ENCODE results near the gene CNN3.

DNA sequence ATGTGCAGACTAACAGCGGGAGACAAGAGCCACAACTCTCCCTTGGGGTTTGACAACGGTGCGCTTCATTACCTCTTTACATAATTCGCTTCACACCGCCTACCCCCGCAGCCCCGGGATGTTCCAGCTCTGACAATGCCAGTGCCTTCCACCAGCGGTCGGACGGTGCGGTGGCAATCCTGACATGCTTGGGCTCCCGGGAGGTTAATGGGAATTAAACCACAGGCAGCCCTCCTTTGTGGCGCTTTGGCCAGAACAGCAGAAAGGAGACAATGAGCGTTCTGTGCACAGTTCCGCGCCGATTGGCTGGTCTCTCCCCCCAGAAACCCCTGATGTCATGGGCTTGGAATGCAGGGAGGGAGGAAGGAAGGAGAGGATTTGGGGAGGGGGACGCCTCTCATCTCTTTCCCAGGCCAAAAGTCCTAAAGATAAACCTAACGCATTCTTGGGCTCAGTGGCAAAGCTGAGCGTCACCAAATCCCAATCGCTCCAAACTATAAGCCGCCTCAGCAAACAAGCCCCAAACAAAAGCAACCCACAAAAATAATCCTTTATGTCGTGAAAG is 1.3 kb downstream of the CNN3 start:
- TF ChIP-seq POLR2A (IDR thresholded peaks at IDR 0.05) (peak; percentile 58), POLR2AphosphoS5 (IDR thresholded peaks at IDR 0.05) (peak; percentile 55 to 84 (median 84))
- TF ChIP-seq, protein P1, sequence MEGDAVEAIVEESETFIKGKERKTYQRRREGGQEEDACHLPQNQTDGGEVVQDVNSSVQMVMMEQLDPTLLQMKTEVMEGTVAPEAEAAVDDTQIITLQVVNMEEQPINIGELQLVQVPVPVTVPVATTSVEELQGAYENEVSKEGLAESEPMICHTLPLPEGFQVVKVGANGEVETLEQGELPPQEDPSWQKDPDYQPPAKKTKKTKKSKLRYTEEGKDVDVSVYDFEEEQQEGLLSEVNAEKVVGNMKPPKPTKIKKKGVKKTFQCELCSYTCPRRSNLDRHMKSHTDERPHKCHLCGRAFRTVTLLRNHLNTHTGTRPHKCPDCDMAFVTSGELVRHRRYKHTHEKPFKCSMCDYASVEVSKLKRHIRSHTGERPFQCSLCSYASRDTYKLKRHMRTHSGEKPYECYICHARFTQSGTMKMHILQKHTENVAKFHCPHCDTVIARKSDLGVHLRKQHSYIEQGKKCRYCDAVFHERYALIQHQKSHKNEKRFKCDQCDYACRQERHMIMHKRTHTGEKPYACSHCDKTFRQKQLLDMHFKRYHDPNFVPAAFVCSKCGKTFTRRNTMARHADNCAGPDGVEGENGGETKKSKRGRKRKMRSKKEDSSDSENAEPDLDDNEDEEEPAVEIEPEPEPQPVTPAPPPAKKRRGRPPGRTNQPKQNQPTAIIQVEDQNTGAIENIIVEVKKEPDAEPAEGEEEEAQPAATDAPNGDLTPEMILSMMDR (IDR thresholded peaks at IDR 0.05): peak in 3 of 5 experiments; percentile 3 to 44 (median 29)

Measured in transverse colon (tissue), 4 donors.